Measurements from ENCODE around the gene SCOC. TPM values are rescaled to one million over a fixed set of nuclear protein-coding genes. Genes with fewer than 3 reads are reported as not detected.
"Not testable (repeated sequence)": the region's sequence is repeated elsewhere in the genome, so short reads cannot be mapped to it uniquely, and the experiment has no call there.

SCOC gene
- total and polyA plus RNA-seq, 3 experiments from 2014 or later: 35.4 to 40.8 (median 39.6) TPM

DNA sequence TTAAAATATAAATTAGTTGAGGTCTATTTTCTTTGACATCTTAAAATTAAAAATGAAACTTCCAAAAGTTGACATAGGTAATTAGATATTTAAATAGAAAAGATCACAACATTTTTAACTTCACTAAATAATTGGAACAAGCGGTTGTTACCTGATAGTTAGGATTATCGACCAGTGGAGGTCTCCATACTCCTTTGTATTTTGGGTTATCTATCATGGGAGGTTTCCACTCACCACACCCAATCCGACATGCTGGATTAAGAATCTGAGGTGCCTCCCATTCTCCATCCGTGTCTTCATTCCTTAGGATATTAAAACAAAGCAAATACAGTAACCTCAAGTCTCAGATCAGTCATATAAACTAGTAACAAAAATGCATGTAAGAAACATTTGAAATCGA, 22.2 kb downstream of the SCOC start:
- no peak for DNase-seq
- H3K36me3 ChIP-seq (ENCODE audit: insufficient read depth, low read length): no peaks in the 10 kb centered on the region
- no peak overlapping the region for H3K27ac ChIP-seq (ENCODE audit: low read depth, low read length)
- H3K9me3 ChIP-seq (ENCODE audit: low read length): no peaks in the 10 kb centered on the region
- ChIA-PET CTCF (no interaction called here), POLR2A (no interaction called here)
- peaks cover 4 to 51% of the 10 kb centered on the region in 2 donors for H3K27me3 Mint-ChIP-seq
- H3K4me3 ChIP-seq (ENCODE audit: low read length): no peak overlapping the region
- H3K9me3 Mint-ChIP-seq: no peaks in the 10 kb centered on the region
- H3K27ac Mint-ChIP-seq: no peak overlapping the region
- no peaks in the 10 kb centered on the region for H3K4me1 ChIP-seq (ENCODE audit: insufficient read depth, low read length)
- no peaks in the 10 kb centered on the region for H3K36me3 Mint-ChIP-seq
- H3K4me1 Mint-ChIP-seq: no peaks in the 10 kb centered on the region
- peaks cover 3% of the 10 kb centered on the region for H3K27me3 ChIP-seq (ENCODE audit: insufficient read depth, low read length, poor library complexity, severe bottlenecking)
- H3K4me3 Mint-ChIP-seq: no peak overlapping the region

DNA sequence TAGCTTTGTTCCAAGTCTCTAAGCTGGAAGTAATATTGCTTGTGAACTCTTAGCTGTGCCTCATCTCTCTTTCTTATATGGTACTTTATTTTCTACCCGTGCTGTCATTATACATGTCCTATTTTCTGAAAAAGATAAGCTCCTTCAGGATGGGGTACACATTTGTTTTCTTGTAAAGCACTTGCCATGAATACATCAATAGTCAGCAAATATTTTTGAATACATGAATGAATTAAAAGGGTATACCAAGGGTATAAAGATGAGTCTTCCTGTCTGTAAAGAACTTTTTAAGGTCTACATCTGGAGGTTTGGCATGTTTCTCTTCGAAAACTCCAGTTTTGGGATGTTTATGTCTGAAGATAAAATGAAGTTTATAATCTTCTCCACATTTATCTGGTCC, 26.7 kb downstream of the SCOC start:
- no peak for DNase-seq
- Mint-ChIP-seq H3K4me3 (no peak overlapping the region), H3K36me3 (no peaks in the 10 kb centered on the region), H3K27ac (no peak overlapping the region), H3K27me3 (peaks cover 5 to 42% of the 10 kb centered on the region in 2 donors), H3K9me3 (no peaks in the 10 kb centered on the region), H3K4me1 (no peaks in the 10 kb centered on the region)
- Histone ChIP-seq H3K27me3 (ENCODE audit: insufficient read depth, low read length, poor library complexity, severe bottlenecking) (no peaks in the 10 kb centered on the region), H3K36me3 (ENCODE audit: insufficient read depth, low read length) (no peaks in the 10 kb centered on the region), H3K4me1 (ENCODE audit: insufficient read depth, low read length) (no peaks in the 10 kb centered on the region), H3K9me3 (ENCODE audit: low read length) (no peaks in the 10 kb centered on the region), H3K4me3 (ENCODE audit: low read length) (no peak overlapping the region), H3K27ac (ENCODE audit: low read depth, low read length) (no peak overlapping the region)
- CTCF ChIA-PET: interaction anchor here (0.6 kb wide), 1 partner anchor 357 kb away, joined by 3 read pairs; no protein-coding TSS in a partner anchor
- POLR2A ChIA-PET: no interaction called here

DNA sequence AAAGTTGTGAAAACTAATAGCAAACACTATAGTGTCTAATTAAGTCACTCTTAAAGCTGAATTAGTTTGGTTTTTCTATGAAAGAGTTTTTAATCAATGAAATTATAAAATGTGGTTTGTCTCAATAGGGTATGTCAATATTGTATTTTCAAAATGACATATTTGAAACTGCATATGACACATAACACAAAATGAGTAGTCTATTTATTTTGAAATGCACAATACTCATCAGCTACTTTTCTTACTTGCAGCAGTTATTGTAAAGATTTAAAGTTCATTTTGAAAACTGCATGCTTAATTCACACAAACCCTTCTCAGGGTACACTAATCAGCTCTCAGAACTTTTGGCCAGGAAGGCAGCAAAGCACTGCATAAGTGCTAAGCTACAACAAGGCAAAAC, 32.8 kb downstream of the SCOC start:
- Mint-ChIP-seq H3K9me3 (no peaks in the 10 kb centered on the region), H3K4me1 (no peaks in the 10 kb centered on the region), H3K27me3 (peaks cover 10 to 36% of the 10 kb centered on the region in 2 donors), H3K27ac (no peak overlapping the region), H3K4me3 (no peak overlapping the region), H3K36me3 (no peaks in the 10 kb centered on the region)
- H3K27ac ChIP-seq (ENCODE audit: low read depth, low read length): no peak overlapping the region
- CTCF ChIA-PET: interaction anchor here (0.9 kb wide), 1 partner anchor 46 kb away, joined by 3 read pairs; no protein-coding TSS in a partner anchor
- H3K9me3 ChIP-seq (ENCODE audit: low read length): no peaks in the 10 kb centered on the region
- POLR2A ChIA-PET: no interaction called here
- no peaks in the 10 kb centered on the region for H3K27me3 ChIP-seq (ENCODE audit: insufficient read depth, low read length, poor library complexity, severe bottlenecking)
- DNase-seq: no peak
- no peaks in the 10 kb centered on the region for H3K36me3 ChIP-seq (ENCODE audit: insufficient read depth, low read length)
- no peak overlapping the region for H3K4me3 ChIP-seq (ENCODE audit: low read length)
- H3K4me1 ChIP-seq (ENCODE audit: insufficient read depth, low read length): no peaks in the 10 kb centered on the region

DNA sequence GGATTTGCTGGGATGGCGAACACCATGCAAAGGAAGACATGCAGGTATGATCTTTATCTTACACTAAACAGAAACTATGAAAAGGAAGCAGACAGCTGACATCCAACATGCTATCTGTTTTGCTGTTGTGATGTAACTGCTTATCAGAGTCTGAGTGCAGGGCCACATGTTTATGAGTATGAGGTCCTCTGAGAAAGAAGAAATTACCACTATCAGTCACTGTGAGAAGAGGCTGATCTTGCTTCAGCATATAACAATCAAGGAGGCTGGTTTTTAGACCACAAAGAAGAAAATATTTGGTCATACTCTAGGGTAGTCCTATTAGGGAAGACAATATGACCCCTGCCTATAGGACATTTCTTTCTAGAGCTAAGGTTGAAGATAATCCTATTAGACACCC, 35.5 kb downstream of the SCOC start:
- ChIA-PET POLR2A (no interaction called here), CTCF (no interaction called here)
- Histone ChIP-seq H3K27ac (ENCODE audit: low read depth, low read length) (no peak overlapping the region), H3K4me1 (ENCODE audit: insufficient read depth, low read length) (no peaks in the 10 kb centered on the region), H3K27me3 (ENCODE audit: insufficient read depth, low read length, poor library complexity, severe bottlenecking) (no peaks in the 10 kb centered on the region), H3K36me3 (ENCODE audit: insufficient read depth, low read length) (no peaks in the 10 kb centered on the region), H3K9me3 (ENCODE audit: low read length) (no peaks in the 10 kb centered on the region), H3K4me3 (ENCODE audit: low read length) (no peak overlapping the region)
- no peak for DNase-seq
- Mint-ChIP-seq H3K27ac (no peak overlapping the region), H3K4me1 (no peaks in the 10 kb centered on the region), H3K9me3 (no peaks in the 10 kb centered on the region), H3K27me3 (peaks cover 10 to 49% of the 10 kb centered on the region in 2 donors), H3K4me3 (no peak overlapping the region), H3K36me3 (no peaks in the 10 kb centered on the region)

DNA sequence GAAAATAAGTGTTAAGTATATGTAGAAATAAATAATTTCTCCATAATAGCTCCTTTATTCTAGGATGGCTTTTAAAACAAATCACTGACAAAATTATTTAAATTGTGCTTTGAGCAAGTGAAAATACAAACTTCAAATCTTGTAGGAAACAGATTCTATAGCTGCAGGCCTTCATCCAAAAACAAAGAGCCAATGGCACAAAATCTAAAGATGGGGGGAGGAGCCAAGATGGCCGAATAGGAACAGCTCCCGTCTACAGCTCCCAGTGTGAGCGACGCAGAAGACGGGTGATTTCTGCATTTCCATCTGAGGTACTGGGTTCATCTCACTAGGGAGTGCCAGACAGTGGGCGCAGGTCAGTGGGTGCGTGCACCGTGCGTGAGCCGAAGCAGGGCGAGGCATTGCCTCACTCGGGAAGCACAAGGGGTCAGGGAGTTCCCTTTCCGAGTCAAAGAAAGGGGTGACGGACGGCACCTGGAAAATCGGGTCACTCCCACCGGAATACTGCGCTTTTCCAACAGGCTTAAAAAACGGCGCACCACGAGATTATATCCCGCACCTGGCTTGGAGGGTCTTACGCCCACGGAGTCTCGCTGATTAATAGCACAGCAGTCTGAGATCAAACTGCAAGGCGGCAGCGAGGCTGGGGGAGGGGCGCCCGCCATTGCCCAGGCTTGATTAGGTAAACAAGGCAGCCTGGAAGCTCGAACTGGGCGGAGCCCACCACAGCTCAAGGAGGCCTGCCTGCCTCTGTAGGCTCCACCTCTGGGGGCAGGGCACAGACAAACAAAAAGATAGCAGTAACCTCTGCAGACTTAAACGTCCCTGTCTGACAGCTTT, 39.9 kb downstream of the SCOC start:
- POLR2A ChIA-PET; H3K27me3 ChIP-seq (ENCODE audit: insufficient read depth, low read length, poor library complexity, severe bottlenecking); H3K27ac Mint-ChIP-seq; H3K36me3 ChIP-seq (ENCODE audit: insufficient read depth, low read length); DNase-seq; H3K27ac ChIP-seq (ENCODE audit: low read depth, low read length); H3K4me1 ChIP-seq (ENCODE audit: insufficient read depth, low read length); H3K36me3 Mint-ChIP-seq; H3K4me3 Mint-ChIP-seq; H3K4me3 ChIP-seq (ENCODE audit: low read length); H3K9me3 ChIP-seq (ENCODE audit: low read length); H3K4me1 Mint-ChIP-seq; H3K9me3 Mint-ChIP-seq: not testable (repeated sequence)
- CTCF ChIA-PET: interaction anchor here (1.1 kb wide), 1 partner anchor 15 kb away, joined by 3 read pairs; no protein-coding TSS in a partner anchor
- H3K27me3 Mint-ChIP-seq: peaks cover 1 to 33% of the 10 kb centered on the region in 2 donors

DNA sequence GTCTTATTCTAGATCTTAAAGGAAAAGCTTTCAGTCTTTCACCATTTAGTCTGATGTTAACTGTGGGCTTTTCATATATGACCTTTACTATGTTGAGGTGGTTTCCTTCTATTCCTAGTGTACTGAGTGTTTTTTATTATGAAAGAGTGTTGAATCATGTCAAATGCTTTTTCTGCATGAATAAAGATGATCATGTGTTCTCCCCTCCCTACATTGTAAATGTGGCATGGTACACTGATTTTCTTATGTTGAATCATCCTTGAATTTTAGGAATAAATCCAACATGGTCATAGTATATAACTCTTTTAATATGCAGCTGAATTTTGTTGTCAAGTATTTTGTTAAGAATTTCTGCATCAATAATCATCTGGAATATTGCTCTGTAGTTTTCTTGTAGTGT, 49.7 kb downstream of the SCOC start:
- Mint-ChIP-seq H3K36me3 (no peaks in the 10 kb centered on the region), H3K27ac (no peak overlapping the region), H3K9me3 (no peaks in the 10 kb centered on the region), H3K27me3 (peaks cover 28 to 47% of the 10 kb centered on the region in 2 donors), H3K4me3 (no peak overlapping the region), H3K4me1 (peaks cover 9 to 13% (median 13%) of the 10 kb centered on the region in 3 donors)
- Histone ChIP-seq H3K36me3 (ENCODE audit: insufficient read depth, low read length) (no peaks in the 10 kb centered on the region), H3K9me3 (ENCODE audit: low read length) (no peaks in the 10 kb centered on the region), H3K27ac (ENCODE audit: low read depth, low read length) (no peak overlapping the region), H3K4me1 (ENCODE audit: insufficient read depth, low read length) (no peaks in the 10 kb centered on the region), H3K27me3 (ENCODE audit: insufficient read depth, low read length, poor library complexity, severe bottlenecking) (peaks cover 8% of the 10 kb centered on the region), H3K4me3 (ENCODE audit: low read length) (no peak overlapping the region)
- ChIA-PET POLR2A (no interaction called here), CTCF (no interaction called here)
- DNase-seq: no peak

DNA sequence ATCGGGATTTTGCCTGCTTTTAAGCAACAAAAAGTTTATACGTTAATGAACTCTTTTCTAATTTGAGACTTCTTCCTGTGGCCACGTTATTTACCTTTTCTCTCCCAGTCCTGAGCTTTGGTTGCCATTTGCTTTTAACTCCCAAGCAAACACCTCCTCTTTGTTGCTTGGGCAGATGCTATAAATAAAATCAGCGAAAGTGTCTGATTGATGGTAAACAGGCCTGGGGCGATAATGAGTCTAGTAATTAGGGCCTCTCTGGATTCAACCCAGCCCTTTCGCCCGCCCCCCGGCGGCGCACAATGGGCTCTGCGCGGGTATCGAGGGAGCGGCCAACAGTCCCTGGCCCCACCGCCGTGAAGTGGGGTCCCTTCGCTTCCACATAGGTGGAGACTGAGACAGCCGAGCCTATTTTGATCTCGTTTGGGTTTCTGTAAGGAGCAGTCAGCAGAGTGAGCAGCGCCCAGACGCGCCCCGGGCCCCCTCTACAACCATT, 53.2 kb downstream of the SCOC start:
- no peak for DNase-seq
- CTCF ChIA-PET: interaction anchor here (1.3 kb wide), 1 partner anchor 50 kb away, joined by 3 read pairs; no protein-coding TSS in a partner anchor
- Histone ChIP-seq H3K4me3 (ENCODE audit: low read length) (no peak overlapping the region), H3K4me1 (ENCODE audit: insufficient read depth, low read length) (no peaks in the 10 kb centered on the region), H3K27me3 (ENCODE audit: insufficient read depth, low read length, poor library complexity, severe bottlenecking) (peaks cover 9% of the 10 kb centered on the region), H3K27ac (ENCODE audit: low read depth, low read length) (no peak overlapping the region), H3K36me3 (ENCODE audit: insufficient read depth, low read length) (no peaks in the 10 kb centered on the region), H3K9me3 (ENCODE audit: low read length) (no peaks in the 10 kb centered on the region)
- POLR2A ChIA-PET: no interaction called here
- Mint-ChIP-seq H3K27ac (no peak overlapping the region), H3K27me3 (peaks cover 40 to 79% of the 10 kb centered on the region in 2 donors), H3K4me3 (peak overlapping the region in 4 of 7 donors; percentile 15 to 40 (median 33)), H3K36me3 (no peaks in the 10 kb centered on the region), H3K4me1 (peaks cover 9 to 13% (median 13%) of the 10 kb centered on the region in 3 donors), H3K9me3 (no peaks in the 10 kb centered on the region)

DNA sequence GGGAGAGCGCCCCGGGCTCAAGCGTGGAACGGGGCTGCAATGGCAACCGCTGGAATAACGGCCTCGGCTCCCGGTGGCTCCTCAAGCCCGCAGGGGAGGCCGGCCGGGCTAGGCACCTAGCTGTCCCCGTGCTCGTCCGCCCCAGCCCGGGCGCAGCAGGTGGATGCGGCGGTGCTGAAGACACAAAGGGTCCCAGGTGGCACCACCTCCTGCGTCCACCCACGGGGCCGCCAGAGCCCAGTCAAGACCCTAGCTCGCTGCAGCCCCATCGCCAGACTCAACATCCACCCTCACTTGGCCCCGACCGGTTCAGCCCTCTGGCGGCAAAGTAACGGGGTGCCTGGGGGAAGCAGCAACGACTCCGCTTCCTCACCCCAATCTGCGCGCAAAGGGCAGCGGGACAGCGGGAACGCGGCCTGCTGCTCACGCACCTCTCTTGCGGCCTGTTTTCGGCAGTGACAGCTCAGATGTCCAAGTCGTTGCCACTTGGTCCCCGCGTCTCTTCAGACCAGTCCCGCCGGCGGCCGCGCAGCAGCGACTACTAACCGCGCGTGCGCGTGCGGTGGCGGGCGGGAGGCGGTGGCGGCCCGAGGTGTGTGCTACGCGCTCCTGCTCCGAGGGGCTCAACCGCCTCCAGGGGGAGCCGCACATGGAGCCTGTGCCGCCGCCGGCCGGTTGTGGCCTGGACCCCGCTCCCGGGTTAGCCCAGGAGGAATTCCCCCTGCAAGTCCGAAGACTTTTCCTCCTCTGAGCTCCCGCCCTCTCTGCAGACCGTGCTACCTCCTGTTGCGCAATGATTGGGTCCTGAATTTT, 53.9 kb downstream of the SCOC start, which contains the start of gene CLGN:
Gene CLGN, minus strand, starts transcription at position 543 of the 813 bp plus-strand sequence. CDS start 14,570 bp downstream, outside the sequence.
- Mint-ChIP-seq H3K4me1 (peaks cover 9 to 13% (median 13%) of the 10 kb centered on the region in 3 donors), H3K9me3 (no peaks in the 10 kb centered on the region), H3K27me3 (peaks cover 40 to 79% of the 10 kb centered on the region in 2 donors), H3K27ac (no peak within 1 kb of the TSS), H3K4me3 (peak within 1 kb of the TSS in 6 of 7 donors; percentile 70 to 87 (median 74)), H3K36me3 (no peaks in the 10 kb centered on the region)
- Histone ChIP-seq H3K4me3 (ENCODE audit: low read length) (peak within 1 kb of the TSS; percentile 32), H3K9me3 (ENCODE audit: low read length) (no peaks in the 10 kb centered on the region), H3K27ac (ENCODE audit: low read depth, low read length) (no peak within 1 kb of the TSS), H3K36me3 (ENCODE audit: insufficient read depth, low read length) (no peaks in the 10 kb centered on the region), H3K4me1 (ENCODE audit: insufficient read depth, low read length) (no peaks in the 10 kb centered on the region), H3K27me3 (ENCODE audit: insufficient read depth, low read length, poor library complexity, severe bottlenecking) (peaks cover 9% of the 10 kb centered on the region)
- peak in 3 of 5 donors; percentile 14 to 46 (median 34) for DNase-seq
- ChIA-PET CTCF (interaction anchor here (1.0 to 1.3 kb wide), 2 partner anchors 15 to 50 kb away, joined by 3 read pairs; no protein-coding TSS in a partner anchor), POLR2A (interaction anchor here (0.6 kb wide), 1 partner anchor 1411 kb away, joined by 3 read pairs; no protein-coding TSS in a partner anchor)
